ENCODE results near the gene ETV6. TPM values are rescaled to one million over a fixed set of nuclear protein-coding genes. Genes with fewer than 3 reads are reported as not detected.

ETV6 gene
- polyA plus RNA-seq, 3 donors = 6.8 to 45.1 (median 11.7) TPM

DNA sequence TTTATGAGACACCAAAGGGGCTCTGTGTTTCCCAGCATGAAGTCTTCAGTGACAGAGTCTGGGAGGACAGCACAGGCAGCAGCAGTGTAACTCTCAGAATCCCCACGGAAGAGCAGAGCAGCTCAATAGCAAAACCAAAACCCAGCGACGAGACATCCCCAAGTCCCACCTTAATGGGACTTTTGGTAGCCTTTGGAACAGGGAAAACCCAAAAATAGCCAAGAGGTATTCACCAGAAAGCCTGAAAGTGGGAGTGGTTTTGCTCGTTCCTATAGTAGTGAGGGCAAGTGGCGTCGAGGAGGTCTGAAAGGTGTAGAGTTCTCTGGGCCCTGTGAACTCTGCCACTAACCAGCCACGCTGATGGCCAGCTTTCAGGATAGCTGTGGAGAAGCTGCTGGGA lies 174.6 kb downstream of the ETV6 start:
- peak overlapping the region in 6 of 7 donors; percentile 63 to 94 (median 74) for H3K27ac Mint-ChIP-seq
- H3K4me1 Mint-ChIP-seq = peaks cover 29% of the 10 kb centered on the region
- WGBS (ENCODE audit: insufficient coverage) = 97% methylated on average over 3 of the region's 7 CpGs
- Histone ChIP-seq H3K4me1 (ENCODE audit: control insufficient read depth in 1 of 2, insufficient read depth in 2 of 2, low read length in 2 of 2) (peaks cover 44 to 48% of the 10 kb centered on the region in 2 donors), H3K4me3 (replicated peaks in 1 of 3; ENCODE audit: low read depth in 2 of 3, low read length in 3 of 3) (no peak overlapping the region), H2AFZ (ENCODE audit: insufficient read depth, low read depth, low read length, poor library complexity, severe bottlenecking) (no peak overlapping the region), H3K27ac (ENCODE audit: low read depth in 1 of 2, low read length in 2 of 2) (peak overlapping the region in 1 of 2 donors; percentile 38), H3K27me3 (ENCODE audit: control insufficient read depth in 2 of 2, insufficient read depth in 2 of 2, low read length in 2 of 2) (no peaks in the 10 kb centered on the region), H3K79me2 (ENCODE audit: insufficient read depth, low read length) (peaks cover 94% of the 10 kb centered on the region), H3K9me3 (replicated peaks in 1 of 2; ENCODE audit: control insufficient read depth in 1 of 2, insufficient read depth in 1 of 2, low read length in 2 of 2) (no peaks in the 10 kb centered on the region), H3K9ac (ENCODE audit: insufficient read depth, low read length, poor library complexity, severe bottlenecking) (no peak overlapping the region), H4K20me1 (ENCODE audit: insufficient read depth, low read length) (peaks cover 9% of the 10 kb centered on the region), H3K36me3 (replicated peaks in 1 of 2; ENCODE audit: control insufficient read depth in 1 of 2, insufficient read depth in 2 of 2, low read length in 2 of 2) (peaks cover 10 to 31% of the 10 kb centered on the region in 2 donors), H3K4me2 (replicated peaks; ENCODE audit: extremely low read depth, low read length, poor library complexity, severe bottlenecking) (no peak overlapping the region)
- H3K9me3 Mint-ChIP-seq = no peaks in the 10 kb centered on the region
- TF ChIP-seq, protein P1, sequence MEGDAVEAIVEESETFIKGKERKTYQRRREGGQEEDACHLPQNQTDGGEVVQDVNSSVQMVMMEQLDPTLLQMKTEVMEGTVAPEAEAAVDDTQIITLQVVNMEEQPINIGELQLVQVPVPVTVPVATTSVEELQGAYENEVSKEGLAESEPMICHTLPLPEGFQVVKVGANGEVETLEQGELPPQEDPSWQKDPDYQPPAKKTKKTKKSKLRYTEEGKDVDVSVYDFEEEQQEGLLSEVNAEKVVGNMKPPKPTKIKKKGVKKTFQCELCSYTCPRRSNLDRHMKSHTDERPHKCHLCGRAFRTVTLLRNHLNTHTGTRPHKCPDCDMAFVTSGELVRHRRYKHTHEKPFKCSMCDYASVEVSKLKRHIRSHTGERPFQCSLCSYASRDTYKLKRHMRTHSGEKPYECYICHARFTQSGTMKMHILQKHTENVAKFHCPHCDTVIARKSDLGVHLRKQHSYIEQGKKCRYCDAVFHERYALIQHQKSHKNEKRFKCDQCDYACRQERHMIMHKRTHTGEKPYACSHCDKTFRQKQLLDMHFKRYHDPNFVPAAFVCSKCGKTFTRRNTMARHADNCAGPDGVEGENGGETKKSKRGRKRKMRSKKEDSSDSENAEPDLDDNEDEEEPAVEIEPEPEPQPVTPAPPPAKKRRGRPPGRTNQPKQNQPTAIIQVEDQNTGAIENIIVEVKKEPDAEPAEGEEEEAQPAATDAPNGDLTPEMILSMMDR (IDR thresholded peaks at IDR 0.05) = no peak
- DNase-seq = no peak
- no peak overlapping the region for H3K4me3 Mint-ChIP-seq
- H3K36me3 Mint-ChIP-seq = peaks cover 39 to 45% of the 10 kb centered on the region in 2 donors
- intact Hi-C loops (cut with micrococcal nuclease) = no loop called here
- H3K27me3 Mint-ChIP-seq (ENCODE audit: low read depth in 3 of 3) = peaks cover 0 to 3% (median 0%) of the 10 kb centered on the region in 3 donors

DNA sequence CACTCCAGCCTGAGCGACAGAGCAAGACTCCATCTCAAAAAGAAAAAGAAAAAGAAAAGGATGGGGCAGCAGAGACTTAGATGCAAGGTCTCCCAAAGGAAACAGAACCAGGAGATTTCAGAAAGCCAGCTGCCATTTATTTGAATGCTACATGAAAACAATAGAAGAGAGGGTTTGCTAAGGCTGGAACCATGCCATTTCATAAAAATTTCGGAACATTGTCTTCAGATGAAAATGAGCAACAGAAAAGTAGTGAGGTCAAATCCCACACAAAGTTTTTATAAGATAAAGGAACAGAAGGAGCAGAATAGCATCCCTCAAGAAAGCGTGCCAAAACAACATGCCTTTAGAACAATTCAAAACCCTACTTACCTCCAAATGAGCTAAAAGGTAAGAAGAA lies 175.3 kb downstream of the ETV6 start:
- Histone ChIP-seq H3K36me3 (replicated peaks in 1 of 2; ENCODE audit: control insufficient read depth in 1 of 2, insufficient read depth in 2 of 2, low read length in 2 of 2) (peaks cover 10 to 29% of the 10 kb centered on the region in 2 donors), H4K20me1 (ENCODE audit: insufficient read depth, low read length) (peaks cover 4% of the 10 kb centered on the region), H3K79me2 (ENCODE audit: insufficient read depth, low read length) (peaks cover 94% of the 10 kb centered on the region), H3K9ac (ENCODE audit: insufficient read depth, low read length, poor library complexity, severe bottlenecking) (no peak overlapping the region), H3K4me1 (ENCODE audit: control insufficient read depth in 1 of 2, insufficient read depth in 2 of 2, low read length in 2 of 2) (peaks cover 48 to 55% of the 10 kb centered on the region in 2 donors), H2AFZ (ENCODE audit: insufficient read depth, low read depth, low read length, poor library complexity, severe bottlenecking) (no peak overlapping the region), H3K4me2 (replicated peaks; ENCODE audit: extremely low read depth, low read length, poor library complexity, severe bottlenecking) (no peak overlapping the region), H3K9me3 (replicated peaks in 1 of 2; ENCODE audit: control insufficient read depth in 1 of 2, insufficient read depth in 1 of 2, low read length in 2 of 2) (no peaks in the 10 kb centered on the region), H3K27ac (ENCODE audit: low read depth in 1 of 2, low read length in 2 of 2) (no peak overlapping the region), H3K4me3 (replicated peaks in 1 of 3; ENCODE audit: low read depth in 2 of 3, low read length in 3 of 3) (no peak overlapping the region), H3K27me3 (ENCODE audit: control insufficient read depth in 2 of 2, insufficient read depth in 2 of 2, low read length in 2 of 2) (no peaks in the 10 kb centered on the region)
- intact Hi-C loops (cut with micrococcal nuclease) = no loop called here
- H3K4me1 Mint-ChIP-seq = peaks cover 29% of the 10 kb centered on the region
- 100% methylated on average over 1 of the region's 3 CpGs for WGBS (ENCODE audit: insufficient coverage)
- no peaks in the 10 kb centered on the region for H3K9me3 Mint-ChIP-seq
- no peak for DNase-seq
- TF ChIP-seq, protein P1 (IDR thresholded peaks at IDR 0.05) = no peak
- H3K4me3 Mint-ChIP-seq = no peak overlapping the region
- H3K27ac Mint-ChIP-seq = peak overlapping the region in 4 of 7 donors; percentile 55 to 72 (median 70)
- peaks cover 0 to 3% (median 0%) of the 10 kb centered on the region in 3 donors for H3K27me3 Mint-ChIP-seq (ENCODE audit: low read depth in 3 of 3)
- H3K36me3 Mint-ChIP-seq = peaks cover 39 to 45% of the 10 kb centered on the region in 2 donors

All from CD14-positive monocyte (primary cell).